HG02870 (cell line): ENCODE measurements around the gene TYK2.

Experiments used
- ATAC-seq: cut with Tn5 transposase; IDR thresholded peaks from one replicate; pipeline ENCODE4 v1.9.1; 2021; ENCODE audit warnings: mild to moderate bottlenecking, moderate library complexity; ENCODE audit not compliant: unreplicated experiment

TYK2 gene

GRCh38 chr19:10316229-10317044 is 63.9 kb downstream of the TYK2 start:
- no peak for ATAC-seq

GRCh38 chr19:10315335-10316214 is 64.8 kb downstream of the TYK2 start, which contains the start of gene FDX2:
Gene FDX2 (minus strand): TSS chr19:10316015. CDS start chr19:10315996, 19 bp downstream.
- ATAC-seq = peak; percentile 54

GRCh38 chr19:10309423-10309822 is 70.9 kb downstream of the TYK2 start, which contains the start of gene ZGLP1:
Gene ZGLP1 (minus strand): TSS chr19:10309815.
- ATAC-seq = no peak

GRCh38 chr19:10306327-10306726 is 74.0 kb downstream of the TYK2 start:
- ATAC-seq = no peak

- ATAC-seq = no peak
Measured at GRCh38 chr19:10305139-10305806, 75.1 kb downstream of the TYK2 start.
